Suprapubic skin (tissue), 4 donors: ENCODE results near the gene RCAN2.

Source experiments
- EP300 ChIP-seq: sonication (generic); formaldehyde crosslinking; IDR thresholded peaks from one replicate; pipeline ENCODE4 v1.6.1; 2017; ENCODE audit warnings: antibody characterized with exemption
- POLR2AphosphoS5 ChIP-seq, 3 donors: sonication (generic); formaldehyde crosslinking; IDR thresholded peaks; one replicate each; pipeline ENCODE4 v1.6.1; 2017; ENCODE audit warnings: antibody characterized with exemption in 3 of 3

GRCh38 chr6:46184114-46184513, 307.1 kb downstream of the RCAN2 start:
- TF ChIP-seq POLR2AphosphoS5 (IDR thresholded peaks at IDR 0.05) (no peak), EP300 (no peak)
